ENCODE results near the gene PLXNA4.

The PLXNA4 gene

DNA sequence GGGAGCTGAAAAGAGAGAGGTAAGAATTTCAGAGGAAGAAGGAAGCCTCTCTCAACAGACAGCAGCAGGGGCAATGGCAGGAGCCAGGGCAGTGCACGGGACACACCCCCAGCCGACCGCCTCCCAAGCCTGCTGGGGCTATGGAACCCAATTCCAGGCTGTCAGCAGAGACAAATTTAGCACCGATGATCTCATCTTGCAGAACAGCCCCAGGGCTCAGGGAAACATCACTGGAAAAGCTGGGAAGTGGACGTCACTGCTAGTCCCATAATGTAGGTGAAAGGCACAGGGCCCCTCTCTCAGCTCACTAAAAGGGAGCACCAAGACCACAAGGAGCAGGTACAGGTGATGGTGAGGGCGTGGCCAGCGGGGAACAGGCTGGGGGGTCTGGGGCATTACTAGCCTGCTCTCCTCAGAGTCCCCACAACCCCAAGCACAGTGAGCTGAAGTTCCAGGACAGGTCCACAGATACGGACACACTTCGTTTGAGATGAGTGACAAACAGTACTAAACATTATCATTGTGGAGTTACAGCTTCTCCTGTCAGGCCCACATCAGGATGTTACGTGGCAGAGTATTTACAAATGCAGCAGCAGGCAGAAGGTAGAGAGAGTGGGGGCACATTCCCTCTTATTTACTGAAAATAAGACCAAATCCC, 103.7 kb downstream of the PLXNA4 start:
- DNase-seq (ENCODE audit: low read depth), result no peak

DNA sequence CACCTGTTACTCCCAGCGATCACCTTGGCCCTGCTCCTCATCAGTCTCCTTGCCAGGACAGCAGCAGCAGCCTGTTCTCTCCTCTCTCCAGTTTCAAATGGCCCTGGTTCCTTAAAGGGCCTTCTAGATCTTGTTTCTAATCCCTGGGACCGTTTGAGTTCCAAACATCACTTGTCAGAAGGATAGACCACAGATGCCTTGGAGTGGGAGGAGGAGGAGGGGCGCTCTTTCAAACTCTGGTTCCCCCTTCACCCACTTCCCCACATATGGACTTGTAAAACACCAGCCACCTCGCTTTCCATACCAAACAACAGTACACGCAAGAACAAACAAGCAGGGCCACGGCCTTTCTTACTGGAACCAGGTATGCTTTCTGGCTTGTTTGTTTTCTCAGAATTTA, 104.8 kb downstream of the PLXNA4 start:
- no peak for DNase-seq (ENCODE audit: low read depth)

DNA sequence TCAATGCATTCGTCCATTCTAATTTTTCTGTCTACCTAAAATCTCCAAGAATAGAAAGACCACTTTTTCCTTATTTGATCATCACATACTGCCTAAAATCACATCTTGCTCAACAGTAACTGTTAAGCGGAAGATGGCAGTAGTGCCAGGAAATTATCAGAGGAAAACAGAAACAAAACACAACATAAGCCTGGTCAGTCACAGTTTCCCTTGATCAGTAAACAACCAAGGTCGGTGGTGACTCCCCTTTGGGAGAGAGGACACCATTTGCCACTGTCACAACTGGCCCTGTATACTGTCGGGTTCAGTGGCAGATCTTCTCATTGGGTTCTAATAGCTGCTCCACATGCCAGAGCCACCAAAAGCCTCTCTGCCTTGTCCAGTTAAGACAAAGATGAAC, 106.6 kb downstream of the PLXNA4 start:
- DNase-seq (ENCODE audit: low read depth), result no peak

DNA sequence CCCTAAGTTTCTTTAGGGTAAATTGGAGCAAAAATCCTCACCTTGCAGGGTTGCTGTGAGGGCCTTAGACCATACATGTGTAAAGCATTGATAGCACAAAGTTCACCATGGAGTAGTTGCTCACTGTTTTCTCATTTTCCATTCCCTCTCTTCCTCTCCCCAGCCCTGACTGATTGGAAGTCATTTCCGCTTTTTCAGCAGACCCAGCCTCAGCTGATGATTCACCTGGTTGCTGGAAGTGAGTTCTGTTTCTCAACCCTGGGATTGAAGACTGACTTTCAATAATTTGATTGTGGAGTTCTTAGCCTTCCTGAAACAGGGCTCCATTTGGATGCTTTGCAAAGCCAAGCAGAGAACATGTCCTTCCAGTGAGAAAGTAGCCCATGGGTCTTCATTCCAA, 107.0 kb downstream of the PLXNA4 start:
- no peak for DNase-seq (ENCODE audit: low read depth)

DNA sequence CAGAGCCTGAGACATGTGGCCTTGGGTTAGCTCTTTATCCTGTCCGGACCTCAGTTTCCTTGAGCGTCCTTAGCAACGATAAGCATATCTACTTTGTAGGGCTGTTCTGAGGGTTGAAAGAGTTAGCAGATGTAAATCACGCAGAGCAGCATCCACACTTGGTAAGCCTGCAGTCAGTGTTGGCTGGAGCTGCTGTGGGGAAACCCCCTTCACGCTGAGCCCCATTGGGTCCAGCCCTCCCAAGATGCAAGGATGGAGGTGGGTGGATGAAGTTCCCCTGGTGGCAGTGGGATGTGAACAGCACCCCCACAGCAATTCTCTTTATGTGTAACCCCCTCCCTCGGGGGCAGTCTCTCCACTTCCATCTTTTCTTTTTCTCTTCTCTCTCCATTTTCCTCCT, 109.9 kb downstream of the PLXNA4 start:
- no peak for DNase-seq (ENCODE audit: low read depth)

DNA sequence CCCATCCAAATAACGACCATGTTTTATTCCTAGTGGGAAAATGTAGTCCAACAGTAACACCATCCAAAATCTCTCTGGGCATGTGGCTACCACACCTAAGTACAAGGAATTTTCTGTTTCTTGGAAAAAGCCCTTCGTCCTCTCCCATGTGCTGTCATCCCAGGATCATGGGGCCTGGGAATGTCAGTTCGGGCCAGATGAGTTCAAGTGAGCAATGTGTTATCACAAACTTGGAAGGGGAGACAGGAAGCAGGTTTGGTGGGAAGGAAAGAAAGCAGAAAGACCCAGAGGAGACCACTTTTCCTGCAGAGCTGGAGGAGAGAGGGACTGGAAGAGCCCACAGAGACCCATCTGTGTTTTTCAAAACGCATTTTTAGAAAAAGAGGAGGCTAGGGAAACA, 110.8 kb downstream of the PLXNA4 start:
- DNase-seq (ENCODE audit: low read depth), result no peak

DNA sequence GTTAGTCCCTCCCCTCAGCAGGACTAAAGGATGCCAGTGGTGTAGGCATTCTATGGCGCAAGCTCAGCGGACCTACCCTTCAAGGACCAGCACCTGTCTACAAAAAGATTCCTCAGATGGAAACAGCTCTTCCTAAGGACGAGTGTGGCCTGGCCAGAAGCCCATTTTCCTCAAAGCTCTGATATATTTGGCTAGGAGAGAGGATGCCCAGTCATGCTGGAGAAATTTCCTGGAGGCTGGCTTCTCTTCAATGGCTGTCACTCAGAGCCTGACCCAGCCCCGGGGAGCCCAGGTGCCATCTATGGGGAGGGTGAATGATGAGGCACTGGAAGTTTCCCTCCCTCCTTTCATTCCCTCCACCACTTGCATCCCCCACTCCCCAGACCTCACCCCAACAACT, 111.5 kb downstream of the PLXNA4 start:
- no peak for DNase-seq (ENCODE audit: low read depth)

DNA sequence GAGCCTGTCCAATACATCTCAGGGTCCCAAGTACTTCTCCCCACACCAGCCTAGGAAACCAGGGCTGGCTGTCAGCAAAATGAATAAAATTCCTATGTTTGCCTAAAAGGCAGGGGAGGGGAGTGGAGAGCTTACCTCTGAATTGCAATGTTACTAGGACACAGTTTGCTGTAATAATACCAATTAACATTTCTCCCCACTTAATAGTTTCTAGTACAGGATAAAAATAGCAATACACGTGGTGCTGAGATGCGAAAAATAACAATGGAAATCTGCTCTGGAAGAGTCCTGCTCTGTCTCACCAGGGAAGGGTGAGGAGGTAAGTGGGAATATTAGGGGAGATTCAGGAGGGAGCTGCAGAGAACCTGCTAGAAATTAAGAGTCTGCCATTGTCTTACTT, 112.3 kb downstream of the PLXNA4 start:
- DNase-seq (ENCODE audit: low read depth), result no peak

DNA sequence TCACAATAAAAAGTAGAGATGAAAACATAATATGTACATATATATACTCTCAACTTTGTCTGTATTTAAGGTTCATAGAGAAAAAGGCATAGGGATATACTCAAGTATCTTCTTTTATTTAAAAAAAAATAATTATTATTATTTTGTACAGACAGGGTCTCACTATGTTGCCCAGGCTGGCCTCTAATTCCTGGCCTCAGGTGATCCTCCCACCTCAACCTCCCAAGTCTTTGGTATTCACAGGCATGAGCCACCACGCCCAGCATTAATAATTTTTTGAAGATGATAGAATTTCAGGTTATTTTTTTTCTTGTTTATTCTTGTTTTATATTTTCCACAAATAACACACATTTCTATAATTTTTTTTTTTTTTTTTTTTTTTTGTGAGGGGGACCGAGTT, 113.8 kb downstream of the PLXNA4 start:
- DNase-seq (ENCODE audit: low read depth), result no peak

DNA sequence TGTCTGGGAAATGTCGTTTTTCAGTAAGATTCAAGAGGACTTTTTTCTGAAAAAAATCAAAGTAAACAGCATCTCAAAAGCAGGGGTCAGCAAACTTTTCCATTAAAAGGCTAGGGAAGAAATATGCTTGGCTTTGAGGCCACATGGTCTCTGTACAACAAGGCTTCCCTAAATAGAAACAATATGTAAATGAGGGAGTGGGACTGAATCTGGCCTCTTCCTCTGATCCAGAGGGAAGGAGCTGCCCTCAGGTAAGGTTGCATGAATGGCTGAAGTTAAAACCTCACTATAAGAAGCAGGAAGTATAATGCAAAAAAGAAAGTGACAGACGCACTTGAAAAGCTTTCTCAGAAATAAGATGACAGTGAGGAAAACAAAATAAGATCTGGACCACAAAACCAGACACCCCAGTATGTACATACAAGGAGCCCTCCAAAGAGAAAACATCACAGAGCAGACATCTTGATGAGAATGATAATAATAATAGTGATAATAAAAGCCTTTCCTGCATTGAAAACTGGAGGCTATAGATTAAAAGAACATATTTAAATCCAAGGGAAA, 115.2 kb downstream of the PLXNA4 start:
- DNase-seq (ENCODE audit: low read depth), result no peak

DNA sequence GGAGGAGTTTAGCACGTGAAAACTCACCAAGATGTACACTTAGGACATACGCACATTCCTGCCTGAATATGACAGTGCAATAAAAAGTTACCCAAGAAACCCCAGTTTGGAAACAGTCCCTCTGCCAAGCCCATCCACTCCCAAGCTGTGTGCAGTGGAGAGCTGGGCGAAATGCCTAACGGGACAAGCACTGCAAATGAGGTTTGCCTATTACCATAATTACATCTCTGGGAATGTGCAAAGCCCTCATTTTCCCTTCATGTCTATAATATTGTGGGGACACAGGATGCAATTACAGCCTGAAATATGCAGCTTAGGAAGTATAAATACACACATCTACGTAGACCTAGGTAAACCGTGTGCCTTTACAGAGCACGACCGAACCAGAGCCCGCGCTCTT, 117.5 kb downstream of the PLXNA4 start:
- DNase-seq (ENCODE audit: low read depth), result no peak

DNA sequence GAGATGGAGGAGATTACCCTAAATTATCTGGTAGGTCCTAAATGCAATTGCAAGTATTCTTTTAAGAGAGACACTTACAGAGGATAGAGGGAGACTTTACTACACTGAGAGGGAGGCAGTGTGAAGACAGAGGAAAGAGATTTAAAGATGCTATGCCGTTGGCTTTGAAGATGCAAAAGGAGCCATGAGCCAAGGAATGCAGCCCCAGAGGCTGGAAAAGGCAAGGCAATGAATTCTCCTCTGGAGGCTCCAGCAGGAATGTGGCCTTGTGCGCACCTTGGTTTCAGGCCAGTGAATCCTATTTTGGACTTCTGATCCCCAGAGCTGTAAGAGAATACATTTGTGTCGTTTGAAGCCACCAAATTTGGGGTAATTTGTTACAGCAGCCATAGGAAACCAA, 118.6 kb downstream of the PLXNA4 start:
- no peak for DNase-seq (ENCODE audit: low read depth)

DNA sequence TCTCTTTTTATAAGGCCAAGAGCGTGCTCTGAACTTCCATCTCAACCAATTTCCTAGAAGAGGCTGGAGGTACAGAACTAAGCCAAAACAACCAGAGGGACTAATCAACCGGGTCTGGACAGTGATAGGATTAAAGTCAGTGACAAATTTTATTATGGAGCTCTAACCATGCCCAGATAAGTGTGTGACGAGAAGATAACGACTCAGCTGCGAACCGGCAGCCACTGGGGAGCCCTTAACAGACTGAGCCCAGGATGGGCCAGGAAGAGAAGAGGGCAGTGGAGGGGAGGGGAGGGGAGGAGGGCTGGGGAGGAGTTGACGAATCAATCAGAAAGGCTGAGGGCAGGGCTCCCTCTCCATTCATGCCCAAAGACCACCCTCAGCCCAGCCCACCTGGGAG, 119.9 kb downstream of the PLXNA4 start:
- DNase-seq (ENCODE audit: low read depth), result no peak

DNA sequence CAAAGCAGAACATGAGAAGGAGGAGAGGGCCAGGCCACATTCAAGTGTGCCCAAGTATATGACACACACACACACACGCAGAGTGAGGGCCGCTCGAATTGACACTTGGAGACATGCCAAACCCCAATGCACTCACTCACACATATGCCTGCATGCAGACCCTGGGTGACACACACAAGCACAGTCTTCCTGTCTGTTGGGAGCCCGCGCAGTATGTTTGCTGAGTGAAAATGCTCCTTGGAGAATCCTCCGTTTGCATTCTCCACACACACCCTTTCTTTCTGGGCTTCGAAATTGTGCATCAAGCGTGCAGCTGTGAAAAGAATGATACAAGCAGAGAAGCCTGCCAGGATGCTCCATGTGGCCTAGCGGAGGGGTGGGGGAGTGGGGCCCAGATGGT, 120.9 kb downstream of the PLXNA4 start:
- DNase-seq (ENCODE audit: low read depth), result no peak

DNA sequence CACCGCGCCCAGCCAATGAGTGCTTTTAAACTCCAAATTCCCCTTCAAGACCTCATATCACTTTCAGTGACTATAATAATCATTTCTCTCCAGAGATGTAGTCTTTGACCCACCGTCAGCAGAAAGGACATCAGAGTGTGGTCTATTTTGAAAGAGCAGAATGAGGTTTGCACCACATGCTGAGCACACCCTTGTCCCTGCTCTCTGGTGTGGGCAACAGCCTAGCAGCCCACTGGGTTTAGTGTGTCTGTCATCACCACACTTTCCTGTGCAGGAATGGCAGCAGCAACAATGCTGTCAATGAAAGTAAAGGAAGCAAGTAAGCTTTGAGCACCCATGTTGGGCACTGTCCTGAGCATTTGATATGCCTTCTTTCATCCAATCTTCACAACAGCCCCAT, 122.4 kb downstream of the PLXNA4 start:
- DNase-seq (ENCODE audit: low read depth), result no peak

DNA sequence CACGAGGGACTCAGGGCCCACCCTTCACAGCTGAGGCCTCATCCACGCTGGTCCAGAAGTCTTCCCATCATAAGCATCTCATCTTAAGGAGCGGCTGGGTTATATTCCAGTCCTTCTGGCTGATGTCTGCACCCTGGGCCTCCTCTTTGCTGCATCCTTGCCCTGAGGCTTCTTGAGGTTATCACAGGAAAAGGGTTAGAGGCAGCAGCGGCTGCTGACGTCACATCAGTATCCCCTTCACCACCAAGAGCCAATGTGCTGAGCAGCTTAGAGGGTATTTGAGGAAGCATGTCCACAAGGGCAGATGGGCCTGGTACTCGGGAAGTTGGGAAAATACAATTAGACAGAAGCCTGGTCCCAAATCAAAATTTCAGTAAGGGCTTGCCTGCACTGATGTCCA, 125.1 kb downstream of the PLXNA4 start:
- no peak for DNase-seq (ENCODE audit: low read depth)

DNA sequence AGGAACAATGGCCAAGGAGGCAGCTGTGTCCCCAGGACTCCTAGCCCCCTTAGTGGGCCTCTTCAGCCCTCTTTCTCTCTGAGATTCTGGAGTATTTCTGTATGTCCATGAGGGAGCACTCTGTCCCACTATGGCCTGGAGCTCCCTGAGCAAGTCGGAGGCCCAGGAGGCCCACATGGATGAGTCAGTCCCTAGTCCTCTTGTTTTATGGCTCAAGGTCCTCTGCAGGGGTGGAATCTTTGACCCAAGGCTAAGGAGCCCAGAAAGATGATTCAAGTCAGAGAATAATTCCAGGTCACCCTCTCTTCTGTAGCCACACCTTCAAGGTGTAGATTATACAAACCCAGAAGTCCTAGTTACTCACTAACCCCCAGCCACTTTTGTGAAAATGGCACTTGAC, 125.6 kb downstream of the PLXNA4 start:
- no peak for DNase-seq (ENCODE audit: low read depth)

DNA sequence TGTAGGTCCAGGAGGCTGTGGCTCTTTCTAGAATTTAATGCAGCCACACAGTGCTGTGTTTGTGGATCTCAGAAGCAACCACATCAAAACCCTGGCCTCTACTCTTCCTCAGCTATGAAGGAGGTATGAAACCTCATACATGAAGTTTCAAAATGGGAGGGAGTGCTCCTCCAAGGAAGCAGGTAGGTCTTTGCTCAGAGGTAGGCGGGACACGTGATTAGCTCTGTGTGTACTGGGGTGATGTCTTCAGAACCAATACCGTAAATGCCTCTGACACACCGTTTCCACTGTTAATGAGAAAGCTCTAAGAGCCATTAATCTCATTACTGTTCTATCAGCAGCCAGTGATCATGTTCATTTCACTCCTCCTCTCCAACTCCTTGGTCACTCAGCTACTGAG, 126.1 kb downstream of the PLXNA4 start:
- no peak for DNase-seq (ENCODE audit: low read depth)

DNA sequence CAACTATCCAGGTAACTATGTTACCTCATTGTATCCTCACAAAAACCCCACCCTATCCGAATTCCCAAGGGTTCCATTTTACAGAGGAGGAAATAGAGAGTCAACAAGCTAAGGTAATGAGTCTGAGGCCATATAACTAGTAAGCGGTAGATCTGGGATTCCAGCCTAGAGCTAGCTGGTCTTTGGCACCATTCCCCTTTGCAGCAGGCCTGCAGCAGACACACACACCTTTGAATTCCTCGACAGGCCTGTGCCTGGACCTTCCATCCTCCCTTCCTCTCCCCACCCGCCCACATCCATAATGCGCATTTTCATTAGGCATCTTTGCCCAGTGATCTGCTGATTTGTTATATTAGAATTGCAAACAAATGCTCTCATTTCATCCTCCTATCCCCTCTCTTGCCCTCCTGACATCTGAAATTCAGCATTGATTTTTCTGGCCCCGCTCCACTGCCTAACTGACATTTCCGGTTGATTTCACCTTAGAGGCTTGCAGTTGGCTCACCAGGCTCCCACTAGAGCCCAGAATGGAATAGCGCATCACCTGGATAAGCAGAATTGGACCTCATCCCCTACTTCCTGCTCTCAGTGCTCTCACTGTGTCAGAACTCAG, 129.5 kb downstream of the PLXNA4 start:
- no peak for DNase-seq (ENCODE audit: low read depth)

DNA sequence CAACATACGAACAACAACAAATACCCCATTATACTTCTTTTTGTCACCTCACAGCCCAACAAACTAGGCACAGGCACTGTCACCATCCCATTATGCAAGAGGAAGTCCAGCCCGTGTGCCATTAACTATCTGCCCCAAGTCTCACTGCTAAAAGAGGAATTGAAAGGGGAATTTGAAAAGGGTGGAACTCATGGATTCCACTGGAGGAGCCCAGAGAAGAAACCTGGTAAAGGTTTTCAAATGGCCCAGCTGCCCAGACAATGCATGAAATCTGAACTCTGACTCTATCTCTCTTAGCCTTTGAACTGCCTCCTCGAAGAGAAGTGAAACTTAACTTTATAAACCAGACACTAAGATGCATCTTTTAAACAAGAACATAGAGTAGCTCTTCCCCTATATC, 130.0 kb downstream of the PLXNA4 start:
- no peak for DNase-seq (ENCODE audit: low read depth)

DNA sequence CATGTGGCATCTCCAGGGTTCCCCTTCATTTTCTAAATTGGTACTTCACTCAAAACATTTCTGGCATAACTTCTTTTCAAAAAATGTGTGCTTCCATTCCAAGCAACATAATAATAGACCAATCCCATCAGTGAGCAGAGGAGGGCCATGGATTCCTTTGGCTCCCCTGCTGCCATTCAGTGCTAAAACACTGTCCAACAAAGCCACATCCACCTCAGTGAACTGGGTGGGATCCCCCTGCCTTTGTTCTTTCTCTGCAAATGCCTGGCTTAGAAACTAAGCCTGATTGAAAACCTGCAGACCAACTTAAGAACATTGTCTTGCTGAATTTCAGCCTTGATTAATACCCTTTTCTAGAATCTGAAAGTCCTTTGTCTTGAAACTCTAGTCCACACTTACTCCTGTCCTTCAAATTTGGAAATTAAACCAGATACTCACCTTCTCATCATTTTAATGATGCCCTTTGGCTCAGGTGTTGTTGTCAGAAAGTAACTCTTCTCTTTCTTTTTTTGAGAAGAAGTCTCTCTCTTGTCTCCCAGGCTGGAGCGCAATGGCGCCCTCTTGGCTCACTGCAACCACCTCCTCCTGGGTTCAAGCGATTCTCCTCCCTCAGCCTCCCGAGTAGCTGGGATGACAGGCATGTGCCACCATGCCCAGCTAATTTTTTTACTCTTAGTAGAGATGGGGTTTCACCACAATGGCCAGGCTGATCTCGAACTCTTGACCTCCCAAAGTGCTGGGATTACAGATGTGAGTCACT, 132.3 kb downstream of the PLXNA4 start:
- DNase-seq (ENCODE audit: low read depth), result no peak

DNA sequence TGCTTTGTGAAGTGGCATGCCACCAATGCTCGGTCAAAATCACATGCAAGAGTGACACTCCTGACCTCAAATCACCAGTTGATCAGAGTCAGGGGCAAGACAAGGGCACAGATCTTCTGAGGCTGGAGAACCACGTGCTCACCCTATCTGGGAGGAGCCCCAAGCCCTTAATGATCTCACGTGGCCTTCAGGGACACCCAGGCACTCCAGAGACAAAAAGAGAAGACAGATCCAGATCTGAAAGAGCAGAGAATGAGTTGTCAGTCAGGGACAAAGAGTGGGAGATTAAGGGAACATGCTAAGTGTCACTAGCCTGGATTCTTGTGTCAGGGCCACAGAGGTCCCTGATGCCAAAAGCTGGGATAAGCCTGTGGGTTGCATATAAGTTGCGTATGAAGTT, 134.3 kb downstream of the PLXNA4 start:
- DNase-seq (ENCODE audit: low read depth), result no peak

DNA sequence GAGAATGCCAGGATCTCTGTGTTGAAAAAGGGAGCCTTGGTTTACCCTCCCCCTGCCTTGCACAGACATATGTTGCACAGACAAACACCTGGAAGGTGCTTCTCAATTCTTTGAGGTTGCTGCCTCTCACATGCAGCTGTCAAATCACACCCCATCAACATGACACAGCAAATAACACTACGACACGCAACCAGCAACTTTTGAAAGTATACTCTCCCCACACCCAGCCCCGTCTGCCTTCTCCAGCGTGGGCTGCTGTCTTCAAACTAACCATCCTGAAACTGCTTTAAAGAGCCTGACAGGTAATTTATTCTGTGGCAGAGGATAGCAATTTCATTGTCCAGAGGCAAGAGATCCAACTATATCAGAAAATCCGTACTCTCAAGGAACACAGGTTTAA, 136.1 kb downstream of the PLXNA4 start:
- DNase-seq (ENCODE audit: low read depth), result no peak
